OCI-LY7 (cell line): ENCODE measurements around the gene MYO1B. TPM values are rescaled to one million over a fixed set of nuclear protein-coding genes. Genes with fewer than 3 reads are reported as not detected.

Experiments
- BruUV-seq: library from RNA; stranded (reverse); fragments of 400-500 nt; replicated peaks from 2 replicates; lab custom pipeline; 2021; lab: Mats Ljungman, UMichigan
- CTCF ChIA-PET: fragments of 300-600 bp; sonication (Branson Sonifier 250); formaldehyde crosslinking; loops from one replicate; lab custom pipeline; 2022; ENCODE audit warnings: antibody characterized with exemption; ENCODE audit not compliant: unreplicated experiment; lab: Charles Lee
- POLR2A ChIA-PET: fragments of 300-600 bp; sonication (Branson Sonifier 250); formaldehyde crosslinking; loops from one replicate; lab custom pipeline; 2022; ENCODE audit warnings: antibody characterized with exemption; lab: Charles Lee
- DNase-seq: peaks from one replicate; pipeline ENCODE4 v3.0.0-alpha.2; 2015; ENCODE audit warnings: low spot score
- H2AFZ ChIP-seq: fragments of 200-600 bp; sonication (generic), shearing (Covaris generic); 2 replicates; pipeline ENCODE4 v1.6.1; 2014; ENCODE audit warnings: mild to moderate bottlenecking, antibody characterized with exemption, low read length, moderate library complexity
- H3K27ac ChIP-seq: fragments of 200-600 bp; sonication (generic); 2 replicates; pipeline ENCODE4 v1.5.1; 2014; ENCODE audit warnings: mixed run types, low read depth, mild to moderate bottlenecking, moderate library complexity, low read length, inconsistent platforms; ENCODE audit not compliant: poor library complexity, severe bottlenecking
- H3K36me3 ChIP-seq: fragments of 200-600 bp; sonication (generic); 2 replicates; pipeline ENCODE4 v1.6.1; 2014; ENCODE audit warnings: mild to moderate bottlenecking, antibody characterized with exemption, low read length, moderate library complexity, mixed read lengths; ENCODE audit not compliant: insufficient read depth
- H3K4me1 ChIP-seq: fragments of 200-600 bp; sonication (generic); 2 replicates; pipeline ENCODE4 v1.5.1; 2014; ENCODE audit warnings: mild to moderate bottlenecking, low read length; ENCODE audit not compliant: insufficient read depth, poor library complexity, severe bottlenecking
- H3K4me2 ChIP-seq: fragments of 200-600 bp; sonication (generic); 2 replicates; pipeline ENCODE4 v1.6.1; 2014; ENCODE audit warnings: mild to moderate bottlenecking, low read length
- H3K4me3 ChIP-seq: fragments of 200-600 bp; sonication (generic); 2 replicates; pipeline ENCODE4 v1.5.1; 2014; ENCODE audit warnings: mild to moderate bottlenecking, low read depth, low read length; ENCODE audit not compliant: poor library complexity, severe bottlenecking
- H3K79me2 ChIP-seq: fragments of 200-600 bp; sonication (generic); 2 replicates; pipeline ENCODE4 v1.6.1; 2016; ENCODE audit warnings: low read depth, mild to moderate bottlenecking, low read length, moderate library complexity, mixed read lengths; ENCODE audit not compliant: insufficient read depth
- H3K9me2 ChIP-seq: fragments of 200-600 bp; sonication (generic); 2 replicates; pipeline ENCODE4 v1.6.1; 2016; ENCODE audit warnings: mild to moderate bottlenecking, low read length, mixed read lengths; ENCODE audit not compliant: insufficient read depth
- H3K9me3 ChIP-seq: fragments of 200-600 bp; sonication (generic); 2 replicates; pipeline ENCODE4 v1.6.1; 2014; ENCODE audit warnings: mild to moderate bottlenecking, mixed run types, low read length, mixed read lengths
- H4K20me1 ChIP-seq: fragments of 200-600 bp; sonication (generic); 2 replicates; pipeline ENCODE4 v1.6.1; 2014; ENCODE audit warnings: mild to moderate bottlenecking, antibody characterized with exemption, low read length, moderate library complexity, mixed read lengths; ENCODE audit not compliant: insufficient read depth
- EZH2phosphoT487 ChIP-seq: fragments of 200-600 bp; sonication (generic); IDR thresholded peaks from 2 replicates; pipeline ENCODE4 v1.6.1; 2018; ENCODE audit warnings: low read depth, borderline replicate concordance, mild to moderate bottlenecking, mixed run types, antibody characterized with exemption, low read length, moderate library complexity, mixed read lengths
- intact Hi-C: fragments of 100-400 bp; cut with micrococcal nuclease; formaldehyde crosslinking; loops from one replicate; pipeline ENCODE4 v1.10.0; 2022; ENCODE audit not compliant: unreplicated experiment
- total RNA-seq, 2 experiments: library from RNA; depleted of rRNA in 1 of 2; stranded (reverse); fragments of >200 nt in 1 of 2; shearing (Covaris generic) in 1 of 2; gene quantifications; 2 replicates each; pipeline ENCODE4 v1.2.3, GENCODE V29; 2014 to 2022
- TF ChIP-seq, protein P1 (sequence below): fragments of 200-600 bp; sonication (generic); conservative IDR thresholded peaks from 2 replicates; pipeline ENCODE4 v1.5.1; 2014; ENCODE audit warnings: mild to moderate bottlenecking, antibody characterized with exemption, low read length, moderate library complexity, mixed read lengths

The MYO1B gene
- total RNA-seq, 2 experiments from 2014 or later, result not detected

DNA sequence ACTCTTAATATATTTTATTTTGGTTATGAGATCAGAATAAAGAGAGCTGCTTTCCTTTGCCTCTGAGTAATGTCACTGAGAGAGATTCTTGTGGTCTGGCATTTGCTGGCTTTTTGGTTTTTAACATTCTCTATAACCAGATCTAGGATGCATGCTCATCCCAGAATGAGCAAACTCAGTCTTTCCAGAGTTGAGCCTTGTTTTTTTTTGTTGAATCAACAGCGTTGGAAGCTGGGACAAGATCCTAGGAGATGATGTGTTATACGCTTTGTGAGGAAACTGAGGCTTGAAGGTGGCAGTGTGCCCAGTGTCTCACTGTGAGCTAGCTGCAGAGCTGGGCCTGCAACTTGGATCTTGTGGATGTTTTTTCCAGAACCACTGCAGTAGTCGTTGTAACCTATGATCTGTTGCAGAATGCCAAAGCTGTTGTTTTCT, 19.5 kb downstream of the MYO1B start:
- Histone ChIP-seq H3K9me3 (no peaks in the 10 kb centered on the region), H3K4me2 (no peak overlapping the region), H3K27ac (no peak overlapping the region), H3K79me2 (no peaks in the 10 kb centered on the region), H2AFZ (no peak overlapping the region), H3K4me1 (no peaks in the 10 kb centered on the region), H3K36me3 (no peaks in the 10 kb centered on the region), H3K4me3 (no peak overlapping the region), H4K20me1 (no peaks in the 10 kb centered on the region), H3K9me2 (no peaks in the 10 kb centered on the region)
- TF ChIP-seq, protein P1, sequence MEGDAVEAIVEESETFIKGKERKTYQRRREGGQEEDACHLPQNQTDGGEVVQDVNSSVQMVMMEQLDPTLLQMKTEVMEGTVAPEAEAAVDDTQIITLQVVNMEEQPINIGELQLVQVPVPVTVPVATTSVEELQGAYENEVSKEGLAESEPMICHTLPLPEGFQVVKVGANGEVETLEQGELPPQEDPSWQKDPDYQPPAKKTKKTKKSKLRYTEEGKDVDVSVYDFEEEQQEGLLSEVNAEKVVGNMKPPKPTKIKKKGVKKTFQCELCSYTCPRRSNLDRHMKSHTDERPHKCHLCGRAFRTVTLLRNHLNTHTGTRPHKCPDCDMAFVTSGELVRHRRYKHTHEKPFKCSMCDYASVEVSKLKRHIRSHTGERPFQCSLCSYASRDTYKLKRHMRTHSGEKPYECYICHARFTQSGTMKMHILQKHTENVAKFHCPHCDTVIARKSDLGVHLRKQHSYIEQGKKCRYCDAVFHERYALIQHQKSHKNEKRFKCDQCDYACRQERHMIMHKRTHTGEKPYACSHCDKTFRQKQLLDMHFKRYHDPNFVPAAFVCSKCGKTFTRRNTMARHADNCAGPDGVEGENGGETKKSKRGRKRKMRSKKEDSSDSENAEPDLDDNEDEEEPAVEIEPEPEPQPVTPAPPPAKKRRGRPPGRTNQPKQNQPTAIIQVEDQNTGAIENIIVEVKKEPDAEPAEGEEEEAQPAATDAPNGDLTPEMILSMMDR, result no peak
- no peak for TF ChIP-seq EZH2phosphoT487
- no peak for DNase-seq
- intact Hi-C loops, result no loop called here
- CTCF ChIA-PET, result no interaction called here
- BruUV-seq, result no TSS peak
- POLR2A ChIA-PET, result no interaction called here

DNA sequence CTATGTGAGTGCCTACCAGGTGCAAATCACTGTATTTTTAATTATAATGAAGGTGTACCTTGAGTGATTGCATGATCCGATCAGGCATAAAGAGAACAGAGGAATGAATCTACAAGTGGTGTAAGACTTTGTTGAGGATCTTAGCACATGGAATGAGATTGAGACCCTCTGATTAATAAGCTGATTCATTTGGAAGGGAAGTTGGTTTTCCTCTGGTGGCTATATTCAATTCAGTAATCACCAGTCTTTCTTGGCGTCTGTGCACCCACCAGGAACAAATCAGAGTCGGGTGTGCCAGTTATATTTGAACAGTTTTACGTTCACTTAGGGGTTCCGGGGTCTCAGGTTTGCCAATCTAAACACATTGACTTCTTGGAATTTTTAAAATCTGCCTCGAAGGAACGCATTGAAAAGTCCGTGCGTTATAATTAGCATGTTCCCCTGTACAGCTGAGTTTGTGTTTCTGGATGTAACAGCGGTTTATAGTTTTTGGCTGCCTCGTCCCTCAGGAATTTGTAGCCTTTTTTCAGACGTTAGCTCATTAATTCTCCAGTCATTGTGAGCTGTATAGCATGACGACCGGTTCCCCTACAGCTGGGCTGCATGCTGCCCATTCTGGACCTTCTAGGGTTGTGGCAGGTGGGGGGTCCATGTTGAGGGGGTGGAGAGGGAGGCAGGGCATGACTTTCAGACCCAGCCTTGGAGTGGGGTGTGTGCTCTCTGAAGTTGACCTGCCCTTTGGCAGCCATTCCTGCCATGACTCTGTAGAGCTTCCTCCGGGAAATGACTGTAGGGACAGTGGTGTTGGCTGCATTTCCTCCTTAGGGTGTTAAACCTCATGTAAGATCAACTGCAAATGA, 20.3 kb downstream of the MYO1B start:
- Histone ChIP-seq H3K36me3 (no peaks in the 10 kb centered on the region), H3K27ac (no peak overlapping the region), H3K4me2 (no peak overlapping the region), H3K4me3 (no peak overlapping the region), H3K79me2 (no peaks in the 10 kb centered on the region), H4K20me1 (no peaks in the 10 kb centered on the region), H3K9me3 (no peaks in the 10 kb centered on the region), H3K9me2 (no peaks in the 10 kb centered on the region), H3K4me1 (no peaks in the 10 kb centered on the region), H2AFZ (no peak overlapping the region)
- TF ChIP-seq EZH2phosphoT487, result no peak
- TF ChIP-seq, protein P1, result no peak
- BruUV-seq, result no TSS peak
- ChIA-PET CTCF (interaction anchor here (0.6 kb wide), 1 partner anchor 93 kb away, joined by 3 read pairs; no protein-coding TSS in a partner anchor), POLR2A (no interaction called here)
- no peak for DNase-seq
- intact Hi-C loops, result no loop called here

DNA sequence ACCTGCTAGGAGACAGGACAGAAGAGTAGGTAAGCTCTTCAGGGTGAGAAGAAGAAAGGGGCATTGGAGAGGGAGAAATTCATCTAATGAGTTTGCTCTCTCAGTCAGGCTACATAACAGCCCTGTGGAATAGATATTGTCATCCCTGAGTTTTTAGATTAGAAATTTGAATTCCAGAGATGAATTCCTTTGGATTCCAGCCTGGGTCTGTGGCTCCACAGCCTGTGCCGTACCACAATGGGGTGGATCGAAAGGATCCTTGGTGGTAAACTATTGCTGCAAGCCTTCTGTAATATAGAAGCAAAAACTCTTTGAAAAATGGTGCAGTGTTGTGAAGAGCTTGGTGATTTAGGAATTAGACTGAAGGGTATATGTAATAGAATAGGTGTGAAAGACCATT, 21.0 kb downstream of the MYO1B start:
- Histone ChIP-seq H3K4me1 (no peaks in the 10 kb centered on the region), H3K4me2 (no peak overlapping the region), H3K27ac (no peak overlapping the region), H3K36me3 (no peaks in the 10 kb centered on the region), H3K9me3 (no peaks in the 10 kb centered on the region), H4K20me1 (no peaks in the 10 kb centered on the region), H3K9me2 (no peaks in the 10 kb centered on the region), H2AFZ (no peak overlapping the region), H3K79me2 (no peaks in the 10 kb centered on the region), H3K4me3 (no peak overlapping the region)
- intact Hi-C loops, result no loop called here
- DNase-seq, result no peak
- POLR2A ChIA-PET, result no interaction called here
- BruUV-seq, result no TSS peak
- CTCF ChIA-PET, result no interaction called here
- TF ChIP-seq EZH2phosphoT487, result no peak
- TF ChIP-seq, protein P1, result no peak
